Panc1 (cell line): ENCODE measurements around the gene L2HGDH. TPM values are rescaled to one million over a fixed set of nuclear protein-coding genes. Genes with fewer than 3 reads are reported as not detected.

Experiments used
- ATAC-seq: fragments of 200-7000 bp; cut with Tn5 transposase; 2 replicates; pipeline ENCODE4 v1.9.1; 2020; ENCODE audit warnings: mild to moderate bottlenecking, moderate library complexity
- BruUV-seq: library from RNA; stranded (reverse); fragments of 400-500 nt; replicated peaks from 2 replicates; lab custom pipeline; 2021; lab: Mats Ljungman, UMichigan
- CTCF ChIA-PET: fragments of 300-600 bp; sonication (Branson Sonifier 250); formaldehyde crosslinking; loops from one replicate; lab custom pipeline; 2022; ENCODE audit warnings: antibody characterized with exemption; lab: Charles Lee
- POLR2A ChIA-PET: fragments of 300-600 bp; sonication (Branson Sonifier 250); formaldehyde crosslinking; loops from one replicate; lab custom pipeline; 2022; ENCODE audit warnings: antibody characterized with exemption; lab: Charles Lee
- DNase-seq: peaks from one replicate; pipeline ENCODE4 v3.0.0-alpha.2; 2010; ENCODE audit warnings: low read depth, low spot score
- H3K27ac ChIP-seq: 2 replicates; pipeline ENCODE4 v1.5.1; 2011; ENCODE audit warnings: mild to moderate bottlenecking, low read length, inconsistent platforms
- H3K27me3 ChIP-seq: fragments of 200-500 bp; sonication (Bioruptor generic); 2 replicates; pipeline ENCODE4 v1.6.0; 2014; ENCODE audit warnings: low read length, inconsistent platforms; ENCODE audit not compliant: control insufficient read depth, insufficient read depth
- H3K36me3 ChIP-seq: fragments of 200-500 bp; sonication (Bioruptor generic); 2 replicates; pipeline ENCODE4 v1.5.1; 2014; ENCODE audit warnings: inconsistent platforms, mild to moderate bottlenecking, low read length, moderate library complexity; ENCODE audit not compliant: control insufficient read depth, insufficient read depth
- H3K4me1 ChIP-seq: 2 replicates; pipeline ENCODE4 v1.5.1; 2011; ENCODE audit warnings: inconsistent platforms, mild to moderate bottlenecking, low read length, moderate library complexity; ENCODE audit not compliant: control insufficient read depth, insufficient read depth
- H3K4me3 ChIP-seq, 2 experiments: 2 replicates each; pipeline ENCODE4 v1.5.1; 2011 to 2012; ENCODE audit warnings: low read depth in 2 of 2, low read length in 2 of 2, mild to moderate bottlenecking in 2 of 2, inconsistent platforms in 1 of 2, moderate library complexity in 1 of 2
- H3K9me3 ChIP-seq: fragments of 200-500 bp; sonication (Bioruptor generic); 2 replicates; pipeline ENCODE4 v1.5.1; 2014; ENCODE audit warnings: low read depth, mild to moderate bottlenecking, inconsistent platforms, low read length, moderate library complexity; ENCODE audit not compliant: control insufficient read depth, insufficient read depth
- POLR2AphosphoS5 ChIP-seq: IDR thresholded peaks from 2 replicates; pipeline ENCODE4 v1.6.1; 2012; ENCODE audit warnings: mild to moderate bottlenecking, low read depth, low read length, moderate library complexity
- SIN3A ChIP-seq: IDR thresholded peaks from 2 replicates; pipeline ENCODE4 v1.6.1; 2012; ENCODE audit warnings: low read depth, mild to moderate bottlenecking, low read length, moderate library complexity, borderline replicate concordance; ENCODE audit not compliant: insufficient read depth
- TCF7L2 ChIP-seq: IDR thresholded peaks from 2 replicates; pipeline ENCODE4 v1.6.1; 2011; ENCODE audit warnings: mild to moderate bottlenecking, low read depth, low read length, inconsistent platforms
- in situ Hi-C: cut with HindIII; loops from 2 replicates; pipeline ENCODE4 v1.10.0; 2016; ENCODE audit warnings: low sequenced_read_pairs, low pct_unique_long_range_greater_than_20kb
- intact Hi-C: fragments of 100-400 bp; cut with micrococcal nuclease; formaldehyde crosslinking; loops from one replicate; pipeline ENCODE4 v1.10.0; 2022; ENCODE audit not compliant: unreplicated experiment
- total RNA-seq: library from RNA; stranded (reverse); gene quantifications from one replicate; pipeline ENCODE4 v1.2.1, GENCODE V29; 2021; ENCODE audit not compliant: unreplicated experiment
- TF ChIP-seq, protein P1 (sequence below): fragments of 450-650 bp; IDR thresholded peaks from 2 replicates; pipeline ENCODE4 v1.5.1; 2017; ENCODE audit warnings: mild to moderate bottlenecking
- TF ChIP-seq, protein P2 (sequence below), 2 experiments: IDR thresholded peaks; 2 replicates each; pipeline ENCODE4 v1.6.1; 2011 to 2012; ENCODE audit warnings: low read depth in 2 of 2, control low read depth in 1 of 2, low read length in 1 of 2, mild to moderate bottlenecking in 1 of 2, moderate library complexity in 1 of 2; ENCODE audit not compliant: insufficient read depth in 1 of 2

Gene L2HGDH
- total RNA-seq, 1 experiment from 2014 or later = 15.0 TPM

DNA sequence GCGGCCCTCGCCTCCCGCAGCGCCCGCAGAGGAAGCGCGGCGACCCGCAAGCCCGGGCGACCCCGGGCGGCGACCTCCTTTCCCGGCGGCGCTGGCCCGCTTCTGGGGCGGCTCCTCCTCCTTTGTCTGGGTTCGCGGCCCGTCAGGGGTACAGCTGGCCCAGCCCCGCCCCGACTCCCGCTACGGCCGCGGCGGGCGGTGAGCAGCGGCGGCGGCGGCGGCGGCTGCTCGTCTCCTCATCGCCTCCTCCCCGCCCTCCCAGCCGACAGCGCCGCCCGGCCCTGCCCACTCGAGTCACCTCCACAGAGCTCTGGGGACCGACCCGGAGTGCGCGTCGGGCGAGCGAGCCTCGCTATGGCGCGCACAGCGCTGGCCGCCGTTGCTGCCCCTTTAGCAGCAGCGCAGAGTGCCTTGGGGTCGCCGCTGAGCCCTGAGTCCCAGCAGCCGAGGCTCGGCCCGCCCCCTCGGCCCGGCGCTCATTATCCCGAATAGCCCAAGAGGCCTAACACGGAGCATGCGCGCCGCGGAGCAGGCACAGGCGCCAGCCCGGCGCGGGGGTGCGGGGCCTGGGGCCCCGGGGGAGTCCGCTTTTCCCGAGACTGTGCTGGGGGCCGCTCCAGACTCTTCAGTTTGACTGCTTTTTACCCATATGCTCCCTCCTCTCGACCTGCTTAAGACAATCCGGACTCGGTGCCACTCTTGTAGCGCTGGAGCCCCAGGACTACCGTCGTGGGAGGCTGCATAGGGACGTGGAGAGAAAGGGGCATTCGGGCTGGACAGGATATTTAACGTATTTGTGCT lies 80.4 kb downstream of the L2HGDH start, which contains the start of gene SOS2:
Gene SOS2, minus strand, starts transcription at position 104 of the 801 bp plus-strand sequence. CDS start 295 bp downstream, outside the sequence.
- POLR2A ChIA-PET = interaction anchor here (0.7 kb wide), 1 partner anchor 347 kb away, joined by 3 read pairs; no protein-coding TSS in a partner anchor
- H3K4me1 ChIP-seq = peaks cover 17% of the 10 kb centered on the region
- no peaks in the 10 kb centered on the region; the same call in 1 of the 2 replicates for H3K36me3 ChIP-seq
- DNase-seq (peak; percentile 18), ATAC-seq (peak; percentile 96)
- intact Hi-C loops (no loop called here), in situ Hi-C loops (no loop called here)
- CTCF ChIA-PET = no interaction called here
- TF ChIP-seq SIN3A = peak; percentile 58; the same call in 1 of the 2 replicates
- peak; percentile 67 for TF ChIP-seq POLR2AphosphoS5
- TF ChIP-seq, protein P1, sequence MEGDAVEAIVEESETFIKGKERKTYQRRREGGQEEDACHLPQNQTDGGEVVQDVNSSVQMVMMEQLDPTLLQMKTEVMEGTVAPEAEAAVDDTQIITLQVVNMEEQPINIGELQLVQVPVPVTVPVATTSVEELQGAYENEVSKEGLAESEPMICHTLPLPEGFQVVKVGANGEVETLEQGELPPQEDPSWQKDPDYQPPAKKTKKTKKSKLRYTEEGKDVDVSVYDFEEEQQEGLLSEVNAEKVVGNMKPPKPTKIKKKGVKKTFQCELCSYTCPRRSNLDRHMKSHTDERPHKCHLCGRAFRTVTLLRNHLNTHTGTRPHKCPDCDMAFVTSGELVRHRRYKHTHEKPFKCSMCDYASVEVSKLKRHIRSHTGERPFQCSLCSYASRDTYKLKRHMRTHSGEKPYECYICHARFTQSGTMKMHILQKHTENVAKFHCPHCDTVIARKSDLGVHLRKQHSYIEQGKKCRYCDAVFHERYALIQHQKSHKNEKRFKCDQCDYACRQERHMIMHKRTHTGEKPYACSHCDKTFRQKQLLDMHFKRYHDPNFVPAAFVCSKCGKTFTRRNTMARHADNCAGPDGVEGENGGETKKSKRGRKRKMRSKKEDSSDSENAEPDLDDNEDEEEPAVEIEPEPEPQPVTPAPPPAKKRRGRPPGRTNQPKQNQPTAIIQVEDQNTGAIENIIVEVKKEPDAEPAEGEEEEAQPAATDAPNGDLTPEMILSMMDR = no peak; the same call in 1 of the 2 replicates
- no peaks in the 10 kb centered on the region for H3K9me3 ChIP-seq
- H3K4me3 ChIP-seq = peak within 1 kb of the TSS; percentile 79 to 82
- no peaks in the 10 kb centered on the region for H3K27me3 ChIP-seq
- peak within 1 kb of the TSS; percentile 94 for H3K27ac ChIP-seq
- no TSS peak for BruUV-seq

DNA sequence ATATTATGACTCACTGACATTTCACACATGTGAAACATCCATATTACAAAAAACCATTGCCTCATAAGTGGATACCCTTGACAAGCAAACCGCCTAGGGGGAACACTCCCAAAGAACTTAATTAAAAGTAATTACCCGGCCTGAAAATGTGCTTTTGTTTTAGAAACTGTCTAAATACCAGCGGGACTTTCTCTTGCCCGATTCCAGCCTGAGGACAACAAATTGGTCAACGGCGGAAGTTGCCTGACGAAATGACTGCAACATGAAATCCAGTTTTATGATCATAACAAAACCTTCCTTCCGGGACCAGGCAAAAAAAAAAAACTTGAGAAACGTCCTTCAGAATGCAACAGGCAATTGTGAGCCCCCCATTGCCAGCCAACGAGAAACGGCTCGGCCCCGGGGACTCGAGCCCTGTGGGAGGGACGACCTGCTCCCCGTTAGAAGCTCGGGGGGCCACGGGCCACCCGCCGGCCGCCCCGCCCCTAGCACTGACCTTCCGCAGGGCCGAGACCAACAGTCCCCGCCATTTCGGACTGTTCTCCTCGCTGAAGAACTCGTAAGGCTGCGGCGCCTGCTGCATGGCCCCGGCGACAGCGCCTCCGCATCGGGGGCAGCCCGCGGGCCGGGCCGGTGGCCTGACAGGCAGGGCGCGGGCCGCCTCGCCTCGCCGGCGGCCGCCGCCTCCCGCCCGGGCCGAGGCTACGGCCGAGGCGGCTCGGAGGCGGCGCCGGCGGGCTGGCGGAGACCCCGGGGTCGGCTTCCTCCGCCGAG lies 81.1 kb downstream of the L2HGDH start:
- DNase-seq = peak; percentile 43
- peak overlapping the region; percentile 79 to 82 for H3K4me3 ChIP-seq
- BruUV-seq = no TSS peak
- in situ Hi-C loops = no loop called here
- no peaks in the 10 kb centered on the region for H3K27me3 ChIP-seq
- no peaks in the 10 kb centered on the region for H3K9me3 ChIP-seq
- H3K36me3 ChIP-seq = no peaks in the 10 kb centered on the region; the same call in 1 of the 2 replicates
- CTCF ChIA-PET = no interaction called here
- TF ChIP-seq TCF7L2 = no peak
- 0 out of 2 replicates have a peak, but pooled peaks have one; percentile 85 for TF ChIP-seq SIN3A
- peak; percentile 64 for ATAC-seq
- peak overlapping the region; percentile 89 for H3K27ac ChIP-seq
- POLR2A ChIA-PET = interaction anchor here (0.6 to 0.7 kb wide), 2 partner anchors 162 to 346 kb away, joined by 3 to 4 read pairs; no protein-coding TSS in a partner anchor
- intact Hi-C loops = no loop called here
- H3K4me1 ChIP-seq = peaks cover 21% of the 10 kb centered on the region

DNA sequence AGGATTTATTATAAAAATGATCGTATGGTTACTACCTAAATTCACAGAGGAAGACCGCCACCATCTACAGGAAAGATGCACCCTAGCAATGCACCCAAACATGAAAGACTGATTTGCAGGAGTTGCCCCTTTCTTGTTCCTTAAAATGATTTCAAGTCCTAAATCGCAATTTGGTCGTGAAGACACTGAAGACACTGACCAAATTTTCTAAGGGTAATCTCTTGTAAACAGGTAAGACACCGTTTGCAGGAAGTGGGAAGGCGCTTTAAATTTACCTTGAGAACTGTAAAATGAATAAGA lies 81.7 kb downstream of the L2HGDH start:
- in situ Hi-C loops (no loop called here), intact Hi-C loops (no loop called here)
- BruUV-seq = no TSS peak
- no peaks in the 10 kb centered on the region for H3K27me3 ChIP-seq
- no peaks in the 10 kb centered on the region; the same call in 1 of the 2 replicates for H3K36me3 ChIP-seq
- no peaks in the 10 kb centered on the region for H3K9me3 ChIP-seq
- CTCF ChIA-PET = no interaction called here
- no peak for DNase-seq
- H3K27ac ChIP-seq = peak overlapping the region; percentile 89
- TF ChIP-seq, protein P2, sequence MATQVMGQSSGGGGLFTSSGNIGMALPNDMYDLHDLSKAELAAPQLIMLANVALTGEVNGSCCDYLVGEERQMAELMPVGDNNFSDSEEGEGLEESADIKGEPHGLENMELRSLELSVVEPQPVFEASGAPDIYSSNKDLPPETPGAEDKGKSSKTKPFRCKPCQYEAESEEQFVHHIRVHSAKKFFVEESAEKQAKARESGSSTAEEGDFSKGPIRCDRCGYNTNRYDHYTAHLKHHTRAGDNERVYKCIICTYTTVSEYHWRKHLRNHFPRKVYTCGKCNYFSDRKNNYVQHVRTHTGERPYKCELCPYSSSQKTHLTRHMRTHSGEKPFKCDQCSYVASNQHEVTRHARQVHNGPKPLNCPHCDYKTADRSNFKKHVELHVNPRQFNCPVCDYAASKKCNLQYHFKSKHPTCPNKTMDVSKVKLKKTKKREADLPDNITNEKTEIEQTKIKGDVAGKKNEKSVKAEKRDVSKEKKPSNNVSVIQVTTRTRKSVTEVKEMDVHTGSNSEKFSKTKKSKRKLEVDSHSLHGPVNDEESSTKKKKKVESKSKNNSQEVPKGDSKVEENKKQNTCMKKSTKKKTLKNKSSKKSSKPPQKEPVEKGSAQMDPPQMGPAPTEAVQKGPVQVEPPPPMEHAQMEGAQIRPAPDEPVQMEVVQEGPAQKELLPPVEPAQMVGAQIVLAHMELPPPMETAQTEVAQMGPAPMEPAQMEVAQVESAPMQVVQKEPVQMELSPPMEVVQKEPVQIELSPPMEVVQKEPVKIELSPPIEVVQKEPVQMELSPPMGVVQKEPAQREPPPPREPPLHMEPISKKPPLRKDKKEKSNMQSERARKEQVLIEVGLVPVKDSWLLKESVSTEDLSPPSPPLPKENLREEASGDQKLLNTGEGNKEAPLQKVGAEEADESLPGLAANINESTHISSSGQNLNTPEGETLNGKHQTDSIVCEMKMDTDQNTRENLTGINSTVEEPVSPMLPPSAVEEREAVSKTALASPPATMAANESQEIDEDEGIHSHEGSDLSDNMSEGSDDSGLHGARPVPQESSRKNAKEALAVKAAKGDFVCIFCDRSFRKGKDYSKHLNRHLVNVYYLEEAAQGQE (IDR thresholded peaks at IDR 0.05; ENCODE audit: insufficient read depth in 1 of 2, low read depth in 2 of 2, low read length in 1 of 2) = no peak
- TF ChIP-seq, protein P1 = no peak
- ATAC-seq = no peak
- H3K4me3 ChIP-seq = peak overlapping the region; percentile 79 to 82
- peaks cover 24% of the 10 kb centered on the region for H3K4me1 ChIP-seq
- POLR2A ChIA-PET = interaction anchor here (0.6 kb wide), 1 partner anchor 163 kb away, joined by 4 read pairs; no protein-coding TSS in a partner anchor
